AG04450 (cell line): Measurements from ENCODE around the gene CCDC78. TPM values are rescaled to one million over a fixed set of nuclear protein-coding genes. Genes with fewer than 3 reads are reported as not detected.

Experiments used
- CTCF ChIA-PET: fragments of 300-600, 350-600 bp; formaldehyde crosslinking; extraction: SDS; loops from one replicate; lab custom pipeline; 2022; ENCODE audit warnings: antibody characterized with exemption, inconsistent platforms; lab: Charles Lee
- POLR2A ChIA-PET: fragments of 350-600 bp; formaldehyde crosslinking; extraction: SDS; loops from one replicate; lab custom pipeline; 2021; ENCODE audit warnings: antibody characterized with exemption, inconsistent platforms; lab: Yijun Ruan, JAX
- DNase-seq: peaks from one replicate; pipeline ENCODE4 v3.0.0-alpha.2; 2011; ENCODE audit warnings: low read depth, low spot score
- H3K27ac ChIP-seq: one replicate; pipeline ENCODE4 v1.5.1; 2012; ENCODE audit warnings: low read depth, low read length, control low read depth
- H3K27me3 ChIP-seq: one replicate; pipeline ENCODE4 v1.6.0; 2012; ENCODE audit warnings: low read length; ENCODE audit not compliant: control insufficient read depth, insufficient read depth
- H3K4me3 ChIP-seq: 2 replicates; pipeline ENCODE4 v1.5.1; 2011; ENCODE audit warnings: mild to moderate bottlenecking, low read depth, low read length, control low read depth
- H3K9me3 ChIP-seq: 2 replicates; pipeline ENCODE4 v1.5.1; 2012; ENCODE audit warnings: low read length; ENCODE audit not compliant: control insufficient read depth, insufficient read depth
- CTCF ChIP-seq: IDR thresholded peaks from 2 replicates; pipeline ENCODE4 v1.5.1; 2011; ENCODE audit warnings: low read depth, low read length, control low read depth, inconsistent platforms
- polyA plus RNA-seq: library from polyadenylated mRNA; depleted of rRNA; stranded (reverse); fragments of >200 nt; gene quantifications from 2 replicates; pipeline ENCODE4 v1.2.3, GENCODE V29; 2011

CCDC78 gene
- polyA plus RNA-seq, 1 experiment = 1.1 TPM

GRCh38 chr16:724188-725040 is 1.8 kb downstream of the CCDC78 start:
- Histone ChIP-seq H3K9me3 (no peaks in the 10 kb centered on the region; the same call in 1 of the 2 replicates), H3K27me3 (no peaks in the 10 kb centered on the region), H3K4me3 (no peak overlapping the region), H3K27ac (no peak overlapping the region)
- DNase-seq = no peak
- ChIA-PET POLR2A (interaction anchor here (0.9 kb wide), 1 partner anchor 34 kb away, joined by 5 read pairs; no protein-coding TSS in a partner anchor), CTCF (interaction anchor here (0.6 to 1.4 kb wide), 3 partner anchors 8 to 489 kb away, joined by 3 to 5 read pairs (median 5); no protein-coding TSS in a partner anchor)
- no peak for TF ChIP-seq CTCF

GRCh38 chr16:723695-724094 is 2.5 kb downstream of the CCDC78 start:
- POLR2A ChIA-PET = no interaction called here

GRCh38 chr16:722835-723633 is 3.2 kb downstream of the CCDC78 start:
- ChIA-PET POLR2A (no interaction called here), CTCF (no interaction called here)
- Histone ChIP-seq H3K27ac (no peak overlapping the region), H3K4me3 (no peak overlapping the region), H3K27me3 (no peaks in the 10 kb centered on the region), H3K9me3 (no peaks in the 10 kb centered on the region; the same call in 1 of the 2 replicates)
- no peak for TF ChIP-seq CTCF
- DNase-seq = no peak

More at GRCh38 chr16:723695-724094, 2.5 kb downstream of the CCDC78 start:
- CTCF ChIA-PET = interaction anchor here (0.6 kb wide), 1 partner anchor 488 kb away, joined by 5 read pairs; no protein-coding TSS in a partner anchor
- Histone ChIP-seq H3K9me3 (no peaks in the 10 kb centered on the region; the same call in 1 of the 2 replicates), H3K27ac (no peak overlapping the region), H3K4me3 (no peak overlapping the region), H3K27me3 (no peaks in the 10 kb centered on the region)
- no peak for DNase-seq
- TF ChIP-seq CTCF = no peak

GRCh38 chr16:721765-722540 is 4.3 kb downstream of the CCDC78 start:
- POLR2A ChIA-PET = interaction anchor here (0.6 to 1.2 kb wide), 5 partner anchors 9 to 138 kb away, joined by 3 to 7 read pairs (median 4); partner anchors contain the start of genes CHTF18 and RPUSD1

More at GRCh38 chr16:721765-722540, 4.3 kb downstream of the CCDC78 start:
- no peaks in the 10 kb centered on the region for H3K27me3 ChIP-seq
- CTCF ChIA-PET = no interaction called here
- H3K9me3 ChIP-seq = no peaks in the 10 kb centered on the region; the same call in 1 of the 2 replicates
- peak overlapping the region; percentile 74 for H3K4me3 ChIP-seq
- no peak for TF ChIP-seq CTCF
- no peak for DNase-seq
- H3K27ac ChIP-seq = no peak overlapping the region
